Tibial artery (tissue), 4 donors: ENCODE results near the gene BRMS1L.

Experiments
- DNase-seq, 2 donors: peaks; one replicate each; pipeline ENCODE4 v3.0.0-alpha.2; 2019
- H3K27ac ChIP-seq, 2 donors: fragments of 200-600 bp; sonication (generic) in 1 of 2; 1 replicate in 1 of 2; 2 replicates in 1 of 2; pipeline ENCODE4 v1.5.1; 2018 to 2019; ENCODE audit warnings: mild to moderate bottlenecking in 1 of 2
- H3K27me3 ChIP-seq, 2 donors: fragments of 200-600 bp; sonication (generic) in 1 of 2; one replicate each; pipeline versions ENCODE4 v1.5.1 to v1.6.0; 2016 to 2019
- H3K36me3 ChIP-seq, 3 donors: fragments of 200-600 bp; sonication (generic) in 2 of 3; one replicate each; pipeline ENCODE4 v1.5.1; 2016 to 2019; ENCODE audit warnings: mild to moderate bottlenecking in 2 of 3
- H3K4me1 ChIP-seq, 4 donors: fragments of 200-600 bp; sonication (generic) in 2 of 4; 1 replicate in 3 of 4; 2 replicates in 1 of 4; pipeline ENCODE4 v1.5.1; 2016 to 2019
- H3K4me3 ChIP-seq, 2 donors: fragments of 200-600 bp; sonication (generic) in 1 of 2; 1 replicate in 1 of 2; 2 replicates in 1 of 2; pipeline ENCODE4 v1.5.1; 2018 to 2019; ENCODE audit warnings: mild to moderate bottlenecking in 2 of 2
- H3K9me3 ChIP-seq, 3 donors: fragments of 200-600 bp; sonication (generic) in 1 of 3; one replicate each; pipeline ENCODE4 v1.5.1; 2016 to 2019
- CTCF ChIP-seq, 2 experiments: fragments of 200-600 bp in 1 of 2; fragments of 450-650 bp in 1 of 2; IDR thresholded peaks; one replicate each; pipeline ENCODE4 v1.5.1; 2017 to 2019; ENCODE audit warnings: antibody characterized with exemption in 2 of 2, mild to moderate bottlenecking in 1 of 2, moderate library complexity in 1 of 2
- intact Hi-C: fragments of 100-400 bp; cut with DNase I; formaldehyde crosslinking; loops from one replicate; pipeline ENCODE4 v1.15.0; 2023; ENCODE audit warnings: low total_unique reads

The BRMS1L gene

GRCh38 chr14:35844494-35844893, 18.4 kb downstream of the BRMS1L start:
- TF ChIP-seq CTCF (IDR thresholded peaks at IDR 0.05): no peak
- Histone ChIP-seq H3K4me1 (no peaks in the 10 kb centered on the region), H3K9me3 (peaks cover 0 to 7% (median 0%) of the 10 kb centered on the region in 3 donors), H3K27me3 (no peaks in the 10 kb centered on the region), H3K4me3 (no peak overlapping the region), H3K36me3 (peaks cover 47 to 55% (median 52%) of the 10 kb centered on the region in 3 donors), H3K27ac (no peak overlapping the region)
- intact Hi-C loops: no loop called here
- DNase-seq: no peak

GRCh38 chr14:35847636-35848035, 21.5 kb downstream of the BRMS1L start:
- DNase-seq: no peak
- H3K27me3 ChIP-seq: no peaks in the 10 kb centered on the region
- peaks cover 33 to 52% (median 47%) of the 10 kb centered on the region in 3 donors for H3K36me3 ChIP-seq
- intact Hi-C loops: no loop called here
- no peak overlapping the region for H3K4me3 ChIP-seq
- H3K27ac ChIP-seq: no peak overlapping the region
- H3K4me1 ChIP-seq: no peaks in the 10 kb centered on the region
- peaks cover 0 to 5% (median 0%) of the 10 kb centered on the region in 3 donors for H3K9me3 ChIP-seq
- TF ChIP-seq CTCF (IDR thresholded peaks at IDR 0.05): no peak

- peaks cover 0 to 3% (median 0%) of the 10 kb centered on the region in 3 donors for H3K9me3 ChIP-seq
- H3K27ac ChIP-seq: no peak overlapping the region
- no peaks in the 10 kb centered on the region for H3K4me1 ChIP-seq
- H3K36me3 ChIP-seq: peaks cover 23 to 37% (median 32%) of the 10 kb centered on the region in 3 donors
- DNase-seq: no peak
- intact Hi-C loops: no loop called here
- H3K27me3 ChIP-seq: no peaks in the 10 kb centered on the region
- no peak for TF ChIP-seq CTCF (IDR thresholded peaks at IDR 0.05)
- no peak overlapping the region for H3K4me3 ChIP-seq
Measured at GRCh38 chr14:35849122-35849521, 23.0 kb downstream of the BRMS1L start.

GRCh38 chr14:35851823-35852222, 25.7 kb downstream of the BRMS1L start:
- H3K27ac ChIP-seq: no peak overlapping the region
- peaks cover 16 to 22% (median 20%) of the 10 kb centered on the region in 3 donors for H3K36me3 ChIP-seq
- no peaks in the 10 kb centered on the region for H3K4me1 ChIP-seq
- H3K27me3 ChIP-seq: no peaks in the 10 kb centered on the region
- H3K4me3 ChIP-seq: no peak overlapping the region
- TF ChIP-seq CTCF (IDR thresholded peaks at IDR 0.05): no peak
- DNase-seq: no peak
- intact Hi-C loops: no loop called here
- H3K9me3 ChIP-seq: peaks cover 0 to 3% (median 0%) of the 10 kb centered on the region in 3 donors

- Histone ChIP-seq H3K4me3 (no peak overlapping the region), H3K36me3 (peaks cover 14 to 22% (median 16%) of the 10 kb centered on the region in 3 donors), H3K9me3 (peaks cover 0 to 3% (median 0%) of the 10 kb centered on the region in 3 donors), H3K4me1 (no peaks in the 10 kb centered on the region), H3K27me3 (no peaks in the 10 kb centered on the region), H3K27ac (no peak overlapping the region)
- DNase-seq: no peak
- intact Hi-C loops: no loop called here
- no peak for TF ChIP-seq CTCF (IDR thresholded peaks at IDR 0.05)
Measured at GRCh38 chr14:35853225-35853624, 27.1 kb downstream of the BRMS1L start.
